ENCODE measurements around the gene PRSS27. TPM values are rescaled to one million over a fixed set of nuclear protein-coding genes. Genes with fewer than 3 reads are reported as not detected.

Gene PRSS27
- total RNA-seq, 1 donor from 2014 or later, result 1.3 TPM

DNA sequence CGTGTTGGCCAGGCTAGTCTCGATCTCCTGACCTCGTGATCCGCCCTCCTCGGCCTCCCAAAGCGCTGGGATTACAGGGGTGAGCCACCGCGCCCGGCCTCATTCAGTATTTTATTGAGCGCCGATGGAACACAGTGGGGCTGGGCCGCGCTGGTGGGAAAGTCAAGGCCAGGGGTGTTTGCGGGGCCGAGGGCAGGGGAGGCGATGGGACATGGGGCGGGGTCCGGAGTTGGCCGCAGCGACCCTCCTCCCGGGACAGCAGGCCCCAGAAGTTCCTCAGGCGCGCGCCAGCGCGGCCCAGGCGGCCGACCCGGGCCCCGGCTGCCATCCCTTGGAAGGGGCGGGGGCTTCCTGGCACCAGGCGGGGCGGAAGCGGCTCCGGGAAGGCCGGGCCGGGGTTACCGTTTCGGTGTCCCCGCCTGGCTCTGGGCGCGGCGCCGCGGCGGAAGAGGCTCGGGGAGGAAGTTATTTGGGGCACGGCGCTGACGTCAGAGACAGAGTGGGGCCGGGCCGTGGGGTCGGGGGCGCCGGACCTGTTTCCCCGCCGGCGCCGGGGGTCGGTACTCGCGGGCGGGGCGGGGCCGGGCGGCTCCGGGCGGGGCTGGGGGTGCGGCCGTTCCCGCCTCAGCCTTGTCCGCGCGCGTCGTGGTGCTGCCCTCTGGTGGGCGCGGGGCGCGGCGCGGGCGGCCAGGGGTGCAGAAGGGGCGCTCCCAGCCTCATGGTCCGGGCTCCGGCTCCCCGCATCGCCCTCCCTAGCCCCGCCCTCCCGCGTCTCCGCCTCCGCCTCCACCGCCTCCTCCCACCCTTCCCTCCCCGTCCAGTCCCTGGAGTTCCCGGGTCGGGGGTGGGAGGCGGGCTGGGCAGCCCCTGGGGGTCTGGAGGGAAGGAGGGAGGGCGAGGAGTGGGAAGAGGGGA is 952 bp upstream of the PRSS27 start:
- FAIRE-seq, result no peak

DNA sequence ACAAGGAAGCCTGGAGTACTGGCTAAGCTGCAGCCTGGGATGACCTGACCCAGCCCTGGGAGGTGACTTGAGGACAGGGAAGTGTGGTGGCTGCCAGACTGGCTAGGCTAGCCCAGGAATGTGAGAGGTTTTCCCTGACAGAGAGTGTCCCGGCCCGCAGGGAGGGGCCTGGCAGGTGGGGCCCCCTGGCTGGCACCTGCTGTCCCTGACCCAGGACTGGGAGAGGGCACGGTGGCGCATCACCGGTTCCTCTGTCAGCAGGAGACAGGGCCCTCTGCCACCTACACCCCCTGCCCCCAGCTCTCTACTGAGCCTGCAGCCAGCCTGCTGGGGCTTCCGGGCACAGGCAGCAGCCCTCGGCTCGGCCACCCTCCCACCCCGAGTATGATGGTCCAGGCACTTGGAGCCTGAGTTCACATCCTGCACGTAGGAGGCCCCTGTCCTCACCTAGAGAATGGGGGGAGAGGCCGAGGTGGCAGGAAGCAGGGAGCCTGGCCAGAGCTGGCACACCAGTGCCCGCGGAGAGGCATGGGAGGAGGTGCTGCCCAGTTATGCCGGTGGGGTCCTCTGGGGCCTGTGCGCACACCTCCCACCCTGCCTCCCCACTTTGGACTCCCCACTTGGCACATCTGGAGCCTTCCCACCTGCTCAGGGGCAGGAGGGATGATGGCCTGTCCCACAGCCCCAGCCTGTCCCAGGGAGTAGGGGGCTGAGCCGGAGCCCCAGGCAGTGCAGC is 528 bp downstream of the PRSS27 start:
- no peak overlapping the region for H3K4me3 ChIP-seq (ENCODE audit: low read depth, low read length)
- no peaks in the 10 kb centered on the region for H3K27me3 ChIP-seq (ENCODE audit: control insufficient read depth, insufficient read depth, low read length)
- no peaks in the 10 kb centered on the region for H3K36me3 ChIP-seq (ENCODE audit: control insufficient read depth, insufficient read depth, low read length)
- TF ChIP-seq, protein P1, sequence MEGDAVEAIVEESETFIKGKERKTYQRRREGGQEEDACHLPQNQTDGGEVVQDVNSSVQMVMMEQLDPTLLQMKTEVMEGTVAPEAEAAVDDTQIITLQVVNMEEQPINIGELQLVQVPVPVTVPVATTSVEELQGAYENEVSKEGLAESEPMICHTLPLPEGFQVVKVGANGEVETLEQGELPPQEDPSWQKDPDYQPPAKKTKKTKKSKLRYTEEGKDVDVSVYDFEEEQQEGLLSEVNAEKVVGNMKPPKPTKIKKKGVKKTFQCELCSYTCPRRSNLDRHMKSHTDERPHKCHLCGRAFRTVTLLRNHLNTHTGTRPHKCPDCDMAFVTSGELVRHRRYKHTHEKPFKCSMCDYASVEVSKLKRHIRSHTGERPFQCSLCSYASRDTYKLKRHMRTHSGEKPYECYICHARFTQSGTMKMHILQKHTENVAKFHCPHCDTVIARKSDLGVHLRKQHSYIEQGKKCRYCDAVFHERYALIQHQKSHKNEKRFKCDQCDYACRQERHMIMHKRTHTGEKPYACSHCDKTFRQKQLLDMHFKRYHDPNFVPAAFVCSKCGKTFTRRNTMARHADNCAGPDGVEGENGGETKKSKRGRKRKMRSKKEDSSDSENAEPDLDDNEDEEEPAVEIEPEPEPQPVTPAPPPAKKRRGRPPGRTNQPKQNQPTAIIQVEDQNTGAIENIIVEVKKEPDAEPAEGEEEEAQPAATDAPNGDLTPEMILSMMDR (IDR thresholded peaks at IDR 0.05; ENCODE audit: insufficient read depth, low read length, severe bottlenecking), result no peak
- FAIRE-seq, result no peak
- DNase-seq (ENCODE audit: low read depth), result no peak

More for the DNA sequence above, 952 bp upstream of the PRSS27 start:
- no peaks in the 10 kb centered on the region for H3K36me3 ChIP-seq (ENCODE audit: control insufficient read depth, insufficient read depth, low read length)
- DNase-seq (ENCODE audit: low read depth), result peak; percentile 38
- TF ChIP-seq, protein P1 (IDR thresholded peaks at IDR 0.05; ENCODE audit: insufficient read depth, low read length, severe bottlenecking), result peak; percentile 55
- H3K27me3 ChIP-seq (ENCODE audit: control insufficient read depth, insufficient read depth, low read length), result no peaks in the 10 kb centered on the region
- peak overlapping the region; percentile 55 for H3K4me3 ChIP-seq (ENCODE audit: low read depth, low read length)

DNA sequence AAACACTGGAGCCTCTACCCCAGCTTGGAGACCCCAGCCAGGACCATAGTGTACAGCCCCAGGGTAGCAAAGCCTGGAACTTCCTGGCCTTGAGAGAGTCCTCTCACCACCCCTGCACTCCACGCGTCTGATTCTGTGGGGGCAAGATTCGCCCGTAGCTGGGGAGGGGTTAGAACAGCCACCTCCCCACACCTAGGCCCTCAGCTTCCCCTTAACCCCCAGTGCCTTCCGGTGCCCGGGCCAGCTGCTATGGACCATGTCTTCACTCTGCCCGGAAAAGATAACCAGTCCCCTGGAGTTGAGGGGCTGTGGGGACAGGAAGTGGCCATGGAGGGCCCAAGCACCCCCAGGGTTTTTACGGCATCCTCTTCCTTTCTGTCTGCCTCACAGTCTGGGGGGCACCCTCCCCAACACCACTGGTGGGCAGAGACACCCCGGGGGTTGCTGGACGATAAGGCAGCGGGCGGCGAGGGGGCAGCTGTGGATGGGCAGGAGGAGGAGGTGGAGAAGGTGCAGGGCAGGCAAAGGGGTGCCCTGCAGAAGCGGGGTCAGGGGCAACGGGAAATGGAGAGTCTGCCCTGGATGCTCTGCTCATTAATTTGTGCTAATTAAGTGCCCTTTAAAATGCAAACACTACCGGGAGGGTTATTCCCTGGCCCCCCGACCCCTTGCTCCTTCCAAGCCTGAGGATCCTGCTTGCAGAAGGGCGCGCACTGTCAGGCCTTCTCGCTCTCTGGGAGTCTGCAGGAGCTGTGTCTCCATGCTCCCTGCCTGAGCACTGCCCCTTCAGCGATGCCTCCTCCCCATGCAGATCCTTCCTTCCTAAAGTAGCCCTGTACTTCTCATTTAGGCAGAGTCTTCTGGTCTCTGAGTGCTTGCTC is 2.4 kb downstream of the PRSS27 start:
- FAIRE-seq (no peak), DNase-seq (ENCODE audit: low read depth) (no peak)
- TF ChIP-seq, protein P1 (IDR thresholded peaks at IDR 0.05; ENCODE audit: insufficient read depth, low read length, severe bottlenecking), result no peak
- no peaks in the 10 kb centered on the region for H3K27me3 ChIP-seq (ENCODE audit: control insufficient read depth, insufficient read depth, low read length)
- H3K36me3 ChIP-seq (ENCODE audit: control insufficient read depth, insufficient read depth, low read length), result no peaks in the 10 kb centered on the region
- no peak overlapping the region for H3K4me3 ChIP-seq (ENCODE audit: low read depth, low read length)

DNA sequence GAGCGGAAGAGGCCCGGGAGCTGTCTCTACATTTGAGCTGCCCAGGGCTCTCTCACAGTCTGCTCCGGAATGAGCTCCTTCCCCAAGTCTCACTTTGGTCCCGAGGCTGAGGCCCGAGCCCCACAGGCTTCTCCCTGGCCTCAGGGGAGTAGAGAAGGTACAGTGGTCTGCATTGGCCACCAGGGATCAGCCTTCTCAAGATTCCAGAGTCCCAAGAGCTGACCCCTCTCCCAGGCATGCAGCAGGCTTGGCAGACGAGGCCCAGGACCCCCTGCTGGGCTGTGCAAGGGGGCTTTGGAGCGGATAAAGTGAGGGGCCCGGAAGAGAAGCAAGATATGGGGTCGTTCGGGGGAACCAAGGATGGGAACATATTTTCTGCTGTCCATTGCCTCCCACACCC is 3.1 kb downstream of the PRSS27 start:
- Histone ChIP-seq H3K27me3 (ENCODE audit: control insufficient read depth, insufficient read depth, low read length) (no peaks in the 10 kb centered on the region), H3K36me3 (ENCODE audit: control insufficient read depth, insufficient read depth, low read length) (no peaks in the 10 kb centered on the region), H3K4me3 (ENCODE audit: low read depth, low read length) (no peak overlapping the region)
- TF ChIP-seq, protein P1 (IDR thresholded peaks at IDR 0.05; ENCODE audit: insufficient read depth, low read length, severe bottlenecking), result no peak
- FAIRE-seq, result no peak
- no peak for DNase-seq (ENCODE audit: low read depth)

DNA sequence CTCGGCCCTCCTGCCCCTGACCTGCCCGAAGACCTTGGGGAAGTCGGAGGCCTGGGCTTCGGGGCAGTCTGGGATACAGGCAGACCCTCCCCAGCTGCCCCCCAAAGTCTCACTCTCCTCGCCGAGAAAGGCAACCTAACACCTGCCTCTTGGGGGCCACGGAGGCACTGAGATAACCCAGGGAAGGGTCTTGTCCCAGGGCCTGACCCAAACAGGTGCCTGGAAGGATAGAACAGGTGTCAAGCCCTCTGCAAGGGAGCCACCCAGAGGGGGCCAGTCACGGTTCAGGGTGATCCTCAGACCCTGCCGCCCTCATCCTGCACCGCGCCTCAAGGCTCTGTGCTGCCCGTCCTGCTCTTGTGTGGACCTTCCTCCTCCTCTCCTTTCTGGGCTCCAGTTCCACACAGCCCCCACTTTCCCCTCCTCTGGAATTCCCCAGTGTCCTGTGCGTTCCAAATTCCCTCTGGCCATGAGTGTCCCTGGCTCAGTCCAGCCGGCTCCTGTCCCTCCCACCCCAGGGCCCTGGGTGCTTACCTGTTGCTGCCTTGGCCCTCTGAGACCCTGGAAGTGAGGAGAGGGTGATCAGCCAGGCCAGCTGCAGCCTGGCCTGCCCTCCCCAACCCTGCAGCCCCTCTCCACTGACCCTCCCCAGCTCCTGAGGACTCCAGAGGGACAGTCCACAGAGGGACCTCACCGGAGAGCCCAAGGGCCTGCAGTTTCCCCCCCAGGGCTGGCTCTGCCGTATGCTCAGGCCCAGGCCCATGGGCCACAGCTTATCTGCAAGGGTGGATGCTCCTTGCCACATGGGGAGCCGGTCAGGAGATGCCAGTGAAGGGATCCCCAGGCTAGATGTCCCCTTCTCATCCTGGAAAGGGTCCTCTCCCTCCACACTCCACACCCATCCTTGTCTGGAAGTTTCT is 3.8 kb downstream of the PRSS27 start:
- H3K4me3 ChIP-seq (ENCODE audit: low read depth, low read length), result no peak overlapping the region
- no peaks in the 10 kb centered on the region for H3K27me3 ChIP-seq (ENCODE audit: control insufficient read depth, insufficient read depth, low read length)
- no peaks in the 10 kb centered on the region for H3K36me3 ChIP-seq (ENCODE audit: control insufficient read depth, insufficient read depth, low read length)
- DNase-seq (ENCODE audit: low read depth) (no peak), FAIRE-seq (no peak)
- TF ChIP-seq, protein P1 (IDR thresholded peaks at IDR 0.05; ENCODE audit: insufficient read depth, low read length, severe bottlenecking), result no peak
